GM19193 (cell line): ENCODE data around the gene UNC119B.

ENCODE experiments used
- POLR2A ChIP-seq: IDR thresholded peaks from 4 replicates; pipeline ENCODE4 v1.6.1; 2011; ENCODE audit not compliant: insufficient read depth, insufficient read length; ENCODE audit errors: extremely low read depth

The UNC119B gene

GRCh38 chr12:120685522-120685921 lies 24.7 kb upstream of the UNC119B start:
- TF ChIP-seq POLR2A: no peak

- peak; percentile 80 for TF ChIP-seq POLR2A
Measured at GRCh38 chr12:120686151-120686689, 24.0 kb upstream of the UNC119B start.

- TF ChIP-seq POLR2A: peak; percentile 83
Measured at GRCh38 chr12:120686690-120687577, 23.3 kb upstream of the UNC119B start, which contains the start of gene MLEC. MLEC (plus strand) TSS chr12:120687149; CDS start chr12:120687297, 148 bp downstream.

- TF ChIP-seq POLR2A: no peak
Measured at GRCh38 chr12:120687578-120688289, 22.5 kb upstream of the UNC119B start.

GRCh38 chr12:120688527-120689071 lies 21.7 kb upstream of the UNC119B start:
- TF ChIP-seq POLR2A: no peak

GRCh38 chr12:120689397-120690082 lies 20.7 kb upstream of the UNC119B start:
- TF ChIP-seq POLR2A: no peak

GRCh38 chr12:120690083-120690450 lies 20.2 kb upstream of the UNC119B start:
- no peak for TF ChIP-seq POLR2A

- no peak for TF ChIP-seq POLR2A
Measured at GRCh38 chr12:120690978-120691377, 19.3 kb upstream of the UNC119B start.

- no peak for TF ChIP-seq POLR2A
Measured at GRCh38 chr12:120692524-120693033, 17.7 kb upstream of the UNC119B start.

- no peak for TF ChIP-seq POLR2A
Measured at GRCh38 chr12:120693848-120694247, 16.4 kb upstream of the UNC119B start.

- no peak for TF ChIP-seq POLR2A
Measured at GRCh38 chr12:120696626-120697025, 13.6 kb upstream of the UNC119B start.

- no peak for TF ChIP-seq POLR2A
Measured at GRCh38 chr12:120697344-120697743, 12.9 kb upstream of the UNC119B start.

- TF ChIP-seq POLR2A: no peak
Measured at GRCh38 chr12:120698665-120699064, 11.6 kb upstream of the UNC119B start.

- TF ChIP-seq POLR2A: no peak
Measured at GRCh38 chr12:120699553-120699952, 10.7 kb upstream of the UNC119B start.

- no peak for TF ChIP-seq POLR2A
Measured at GRCh38 chr12:120700886-120701285, 9.4 kb upstream of the UNC119B start.

GRCh38 chr12:120702637-120703036 lies 7.6 kb upstream of the UNC119B start:
- no peak for TF ChIP-seq POLR2A
